Embryonic facial prominence (tissue), 1 donor: ENCODE measurements around the gene TBC1D16.

Experiments used
- DNase-seq: peaks from one replicate; pipeline ENCODE4 v3.0.0-alpha.2; 2016; ENCODE audit errors: extremely low spot score

TBC1D16 gene

GRCh38 chr17:79888811-79889634 lies 146.6 kb downstream of the TBC1D16 start:
- no peak for DNase-seq

GRCh38 chr17:79888009-79888540 lies 147.6 kb downstream of the TBC1D16 start:
- DNase-seq = no peak

DNA sequence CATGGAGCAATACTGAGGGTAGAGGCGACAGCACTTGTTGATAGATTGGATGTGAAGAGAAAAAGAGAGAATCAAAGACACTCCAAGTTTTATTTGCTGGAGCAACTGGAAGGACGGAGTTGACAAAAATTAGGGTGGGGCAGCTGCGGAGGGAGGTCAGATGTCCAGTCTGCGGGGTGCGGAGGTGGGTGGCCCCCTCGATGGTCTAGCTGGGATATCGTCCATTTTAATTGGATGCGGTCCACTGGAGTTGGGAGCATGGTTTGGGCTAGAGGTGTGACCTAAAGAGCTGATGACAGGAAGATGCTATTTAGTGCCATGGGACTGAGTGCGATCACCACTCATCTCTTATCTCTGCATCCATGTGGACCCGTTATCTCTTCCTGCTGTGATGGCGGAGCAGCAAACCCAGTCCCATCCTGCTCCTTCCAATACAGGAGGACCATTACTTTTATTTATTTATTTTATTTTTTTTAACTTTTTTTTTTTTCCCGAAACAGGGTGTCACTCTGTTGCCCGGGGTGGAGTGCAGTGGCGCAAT lies 148.2 kb downstream of the TBC1D16 start:
- DNase-seq = no peak

GRCh38 chr17:79883202-79883601 lies 152.5 kb downstream of the TBC1D16 start:
- DNase-seq = no peak
